Tibial nerve (tissue), 4 donors: ENCODE data around the gene IMPDH1. TPM values are rescaled to one million over a fixed set of nuclear protein-coding genes. Genes with fewer than 3 reads are reported as not detected.
A peak's percentile ranks its signal among the peaks of the same experiment; 100 is the strongest.

Source experiments
- DNase-seq, 2 donors: peaks; one replicate each; pipeline ENCODE4 v3.0.0-alpha.2; 2019; ENCODE audit warnings: low spot score in 2 of 2
- H3K27ac ChIP-seq, 4 donors: fragments of 200-600 bp; sonication (generic) in 3 of 4; one replicate each; pipeline ENCODE4 v1.5.1; 2017 to 2019; ENCODE audit warnings: mild to moderate bottlenecking in 1 of 4
- H3K27me3 ChIP-seq, 2 donors: fragments of 200-600 bp; sonication (generic) in 1 of 2; one replicate each; pipeline versions ENCODE4 v1.5.1 to v1.6.0; 2017 to 2019
- H3K36me3 ChIP-seq, 3 donors: fragments of 200-600 bp; sonication (generic); one replicate each; pipeline ENCODE4 v1.5.1; 2018 to 2019
- H3K4me1 ChIP-seq, 4 donors: fragments of 200-600 bp; sonication (generic) in 3 of 4; one replicate each; pipeline ENCODE4 v1.5.1; 2017 to 2019
- H3K4me3 ChIP-seq, 4 donors: fragments of 200-600 bp; sonication (generic) in 3 of 4; one replicate each; pipeline ENCODE4 v1.5.1; 2017 to 2019; ENCODE audit warnings: mild to moderate bottlenecking in 1 of 4, moderate library complexity in 1 of 4
- H3K9me3 ChIP-seq, 4 donors: fragments of 200-600 bp; sonication (generic) in 3 of 4; one replicate each; pipeline ENCODE4 v1.5.1; 2017 to 2019
- EP300 ChIP-seq, 2 donors: sonication (generic); formaldehyde crosslinking; IDR thresholded peaks; one replicate each; pipeline ENCODE4 v1.6.1; 2017; ENCODE audit warnings: antibody characterized with exemption in 2 of 2, mild to moderate bottlenecking in 1 of 2
- POLR2A ChIP-seq, 2 donors: fragments of 450-650 bp; IDR thresholded peaks; one replicate each; pipeline ENCODE4 v1.6.1; 2017; ENCODE audit warnings: antibody characterized with exemption in 2 of 2, mild to moderate bottlenecking in 2 of 2, moderate library complexity in 2 of 2
- WGBS, 2 donors: methylation state at CpG; one replicate each; pipeline ENCODE4 v1.1.5; 2018; 5-methylcytosine and 5-hydroxymethylcytosine counted together
- total RNA-seq, 4 donors: library from RNA; depleted of rRNA; stranded (reverse); fragments of >200 nt; gene quantifications; one replicate each; pipeline ENCODE4 v1.1.0, GENCODE V29; 2016
- TF ChIP-seq, protein P1 (sequence below), 5 experiments: fragments of 200-600 bp in 3 of 5; fragments of 450-650 bp in 2 of 5; sonication (generic) in 3 of 5; IDR thresholded peaks; one replicate each; pipeline ENCODE4 v1.5.1; 2016 to 2019; ENCODE audit warnings: antibody characterized with exemption in 5 of 5, mild to moderate bottlenecking in 3 of 5, moderate library complexity in 2 of 5

Gene IMPDH1
- total RNA-seq, 4 donors from 2014 or later: 50.2 to 102 (median 74.0) TPM

- H3K27me3 ChIP-seq: no peaks in the 10 kb centered on the region
- no peaks in the 10 kb centered on the region for H3K36me3 ChIP-seq
- 46 to 57% methylated on average over 5 to 6 of the region's 6 CpGs for WGBS, 2 donors
- no peak overlapping the region for H3K4me3 ChIP-seq
- peaks cover 0 to 34% (median 12%) of the 10 kb centered on the region in 4 donors for H3K4me1 ChIP-seq
- H3K9me3 ChIP-seq: no peaks in the 10 kb centered on the region
- DNase-seq: peak; percentile 45 to 47
- peak overlapping the region in 2 of 4 donors; percentile 69 to 78 for H3K27ac ChIP-seq
- TF ChIP-seq POLR2A (IDR thresholded peaks at IDR 0.05) (no peak), EP300 (IDR thresholded peaks at IDR 0.05) (peak in 1 of 2 donors; percentile 42)
- TF ChIP-seq, protein P1, sequence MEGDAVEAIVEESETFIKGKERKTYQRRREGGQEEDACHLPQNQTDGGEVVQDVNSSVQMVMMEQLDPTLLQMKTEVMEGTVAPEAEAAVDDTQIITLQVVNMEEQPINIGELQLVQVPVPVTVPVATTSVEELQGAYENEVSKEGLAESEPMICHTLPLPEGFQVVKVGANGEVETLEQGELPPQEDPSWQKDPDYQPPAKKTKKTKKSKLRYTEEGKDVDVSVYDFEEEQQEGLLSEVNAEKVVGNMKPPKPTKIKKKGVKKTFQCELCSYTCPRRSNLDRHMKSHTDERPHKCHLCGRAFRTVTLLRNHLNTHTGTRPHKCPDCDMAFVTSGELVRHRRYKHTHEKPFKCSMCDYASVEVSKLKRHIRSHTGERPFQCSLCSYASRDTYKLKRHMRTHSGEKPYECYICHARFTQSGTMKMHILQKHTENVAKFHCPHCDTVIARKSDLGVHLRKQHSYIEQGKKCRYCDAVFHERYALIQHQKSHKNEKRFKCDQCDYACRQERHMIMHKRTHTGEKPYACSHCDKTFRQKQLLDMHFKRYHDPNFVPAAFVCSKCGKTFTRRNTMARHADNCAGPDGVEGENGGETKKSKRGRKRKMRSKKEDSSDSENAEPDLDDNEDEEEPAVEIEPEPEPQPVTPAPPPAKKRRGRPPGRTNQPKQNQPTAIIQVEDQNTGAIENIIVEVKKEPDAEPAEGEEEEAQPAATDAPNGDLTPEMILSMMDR (IDR thresholded peaks at IDR 0.05): no peak
Observed at GRCh38 chr7:128431221-128431620, 21.4 kb upstream of the IMPDH1 start.

DNA sequence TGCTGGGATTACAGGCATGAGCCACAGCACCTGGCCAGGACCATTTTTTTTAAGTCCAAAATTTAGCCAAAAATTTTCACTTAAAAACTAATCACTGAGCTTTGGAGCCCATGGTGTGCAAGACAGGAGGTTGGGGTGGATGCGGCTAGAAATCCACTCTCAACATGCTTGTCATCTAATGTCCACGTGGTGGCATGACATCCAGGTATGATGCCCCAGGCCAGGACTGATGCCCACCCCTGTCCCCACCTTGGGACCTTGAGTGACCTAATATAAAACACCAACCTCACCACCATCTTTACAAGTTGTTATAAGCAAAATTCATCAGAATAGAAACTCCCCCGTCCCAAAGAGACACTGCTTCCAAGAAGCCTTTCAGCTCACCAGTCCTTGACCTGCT lies 20.4 kb upstream of the IMPDH1 start:
- TF ChIP-seq POLR2A (IDR thresholded peaks at IDR 0.05) (no peak), EP300 (IDR thresholded peaks at IDR 0.05) (no peak)
- TF ChIP-seq, protein P1 (IDR thresholded peaks at IDR 0.05): no peak
- H3K27me3 ChIP-seq: no peaks in the 10 kb centered on the region
- peak overlapping the region in 2 of 4 donors; percentile 69 to 78 for H3K27ac ChIP-seq
- DNase-seq: no peak
- no peaks in the 10 kb centered on the region for H3K36me3 ChIP-seq
- H3K4me3 ChIP-seq: no peak overlapping the region
- WGBS, 2 donors: 77 to 92% methylated on average over 3 of the region's 3 CpGs
- peaks cover 0 to 34% (median 12%) of the 10 kb centered on the region in 4 donors for H3K4me1 ChIP-seq
- H3K9me3 ChIP-seq: no peaks in the 10 kb centered on the region

- Histone ChIP-seq H3K4me1 (peaks cover 0 to 34% (median 8%) of the 10 kb centered on the region in 4 donors), H3K9me3 (no peaks in the 10 kb centered on the region), H3K27ac (no peak overlapping the region), H3K4me3 (no peak overlapping the region), H3K27me3 (no peaks in the 10 kb centered on the region), H3K36me3 (no peaks in the 10 kb centered on the region)
- DNase-seq: peak in 1 of 2 donors; percentile 68
- 5 to 10% methylated on average over 7 of the region's 7 CpGs for WGBS, 2 donors
- no peak for TF ChIP-seq EP300 (IDR thresholded peaks at IDR 0.05)
- TF ChIP-seq, protein P1 (IDR thresholded peaks at IDR 0.05): peak; percentile 72 to 93 (median 79)
Observed at GRCh38 chr7:128427289-128427891, 17.6 kb upstream of the IMPDH1 start.

- no peaks in the 10 kb centered on the region for H3K9me3 ChIP-seq
- H3K4me3 ChIP-seq: no peak overlapping the region
- no peak for TF ChIP-seq EP300 (IDR thresholded peaks at IDR 0.05)
- TF ChIP-seq, protein P1 (IDR thresholded peaks at IDR 0.05): peak; percentile 76 to 87 (median 82)
- TF ChIP-seq POLR2A (IDR thresholded peaks at IDR 0.05): no peak
- no peak overlapping the region for H3K27ac ChIP-seq
- H3K4me1 ChIP-seq: peaks cover 0 to 27% (median 2%) of the 10 kb centered on the region in 4 donors
- no peaks in the 10 kb centered on the region for H3K27me3 ChIP-seq
- 40 to 44% methylated on average over 4 of the region's 4 CpGs for WGBS, 2 donors
- H3K36me3 ChIP-seq: no peaks in the 10 kb centered on the region
- peak; percentile 68 to 92 for DNase-seq
Observed at GRCh38 chr7:128425850-128426249, 16.1 kb upstream of the IMPDH1 start.

DNA sequence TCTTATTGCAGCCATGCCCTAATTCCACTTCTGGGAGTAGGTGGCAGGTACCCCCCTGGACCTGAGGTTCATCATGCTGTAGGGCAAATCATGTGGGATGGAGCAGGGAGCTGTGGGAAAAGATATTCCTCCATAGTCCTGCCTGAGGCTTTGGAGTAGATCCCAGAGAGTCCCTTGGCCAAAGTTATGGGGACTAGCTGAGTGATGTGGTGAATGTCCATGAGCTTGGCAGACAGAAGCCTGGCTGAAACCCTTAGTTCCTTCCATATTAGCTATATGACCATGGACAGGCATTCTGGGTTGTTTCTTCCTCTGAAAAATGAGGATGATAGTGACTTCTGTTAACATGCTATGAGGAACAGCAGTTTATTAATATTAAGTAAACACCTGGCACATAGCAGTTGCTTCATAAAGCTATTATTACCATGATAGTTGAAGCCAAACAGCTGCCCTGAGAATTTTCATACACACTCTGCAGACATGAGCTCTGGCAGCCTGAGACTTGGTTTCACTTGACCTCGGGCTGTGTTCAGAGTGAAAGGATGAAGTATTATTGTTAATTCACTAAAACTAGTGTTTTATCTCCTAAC lies 15.0 kb upstream of the IMPDH1 start:
- Histone ChIP-seq H3K27me3 (no peaks in the 10 kb centered on the region), H3K27ac (no peak overlapping the region), H3K36me3 (no peaks in the 10 kb centered on the region), H3K4me3 (no peak overlapping the region), H3K9me3 (no peaks in the 10 kb centered on the region), H3K4me1 (peaks cover 0 to 21% (median 0%) of the 10 kb centered on the region in 4 donors)
- no peak for DNase-seq
- TF ChIP-seq, protein P1 (IDR thresholded peaks at IDR 0.05): no peak
- TF ChIP-seq EP300 (IDR thresholded peaks at IDR 0.05) (no peak), POLR2A (IDR thresholded peaks at IDR 0.05) (no peak)
- WGBS, 2 donors: 48 to 51% methylated on average over 1 of the region's 1 CpG
